GM19455 (cell line): Measurements from ENCODE around the gene SPCS1.

Source experiments
- ATAC-seq: cut with Tn5 transposase; IDR thresholded peaks from one replicate; pipeline ENCODE4 v1.9.1; 2021; ENCODE audit not compliant: unreplicated experiment

SPCS1 gene

GRCh38 chr3:52694528-52695189, 11.2 kb upstream of the SPCS1 start:
- ATAC-seq, result no peak

GRCh38 chr3:52695798-52696671, 9.9 kb upstream of the SPCS1 start:
- ATAC-seq, result no peak

GRCh38 chr3:52696830-52697631, 8.9 kb upstream of the SPCS1 start:
- ATAC-seq, result no peak

- no peak for ATAC-seq
Observed at GRCh38 chr3:52697632-52697965, 8.3 kb upstream of the SPCS1 start.

- ATAC-seq, result no peak
Observed at GRCh38 chr3:52703341-52703740, 2.6 kb upstream of the SPCS1 start.

GRCh38 chr3:52704611-52705437, 1.1 kb upstream of the SPCS1 start:
- ATAC-seq, result no peak

GRCh38 chr3:52705438-52705687, 543 bp upstream of the SPCS1 start:
- ATAC-seq, result no peak

GRCh38 chr3:52707585-52707984, 1.7 kb downstream of the SPCS1 start:
- no peak for ATAC-seq

- ATAC-seq, result no peak
Observed at GRCh38 chr3:52710512-52710911, 4.6 kb downstream of the SPCS1 start.

- no peak for ATAC-seq
Observed at GRCh38 chr3:52712291-52713212, 6.6 kb downstream of the SPCS1 start.

GRCh38 chr3:52714335-52715302, 8.7 kb downstream of the SPCS1 start:
- ATAC-seq, result no peak

- ATAC-seq, result no peak
Observed at GRCh38 chr3:52715714-52716305, 9.9 kb downstream of the SPCS1 start.

- ATAC-seq, result no peak
Observed at GRCh38 chr3:52719618-52720017, 13.7 kb downstream of the SPCS1 start.

- no peak for ATAC-seq
Observed at GRCh38 chr3:52721002-52721729, 15.3 kb downstream of the SPCS1 start.

GRCh38 chr3:52721730-52722008, 15.8 kb downstream of the SPCS1 start:
- no peak for ATAC-seq

- no peak for ATAC-seq
Observed at GRCh38 chr3:52722491-52722890, 16.6 kb downstream of the SPCS1 start.

GRCh38 chr3:52723935-52724334, 18.0 kb downstream of the SPCS1 start:
- ATAC-seq, result no peak

- ATAC-seq, result no peak
Observed at GRCh38 chr3:52724511-52724910, 18.6 kb downstream of the SPCS1 start.
